HepG2 (cell line): ENCODE results near the gene ZNF813. TPM values are rescaled to one million over a fixed set of nuclear protein-coding genes. Genes with fewer than 3 reads are reported as not detected.

Source experiments
- AHR ChIP-seq: IDR thresholded peaks from 2 replicates; pipeline ENCODE4 v1.6.1; 2018; ENCODE audit warnings: missing genetic modification reagents, missing compliant biosample characterization
- ELF4 ChIP-seq: sonication (generic); formaldehyde crosslinking; IDR thresholded peaks from 2 replicates; pipeline ENCODE4 v1.5.0; 2020; ENCODE audit warnings: missing genetic modification reagents, mild to moderate bottlenecking, moderate library complexity, borderline replicate concordance
- FOXK2 ChIP-seq: fragments of 450-650 bp; IDR thresholded peaks from 2 replicates; pipeline ENCODE4 v1.6.1; 2016
- KLF9 ChIP-seq: IDR thresholded peaks from 2 replicates; pipeline ENCODE4 v1.6.1; 2016; ENCODE audit warnings: low read depth
- MED1 ChIP-seq: sonication (generic); formaldehyde crosslinking; IDR thresholded peaks from 2 replicates; pipeline ENCODE4 v1.4.0; 2020; ENCODE audit warnings: missing genetic modification reagents
- MXD4 ChIP-seq: IDR thresholded peaks from 2 replicates; pipeline ENCODE4 v1.6.1; 2016; ENCODE audit warnings: mild to moderate bottlenecking, missing biosample characterization, missing genetic modification reagents
- PTBP1 ChIP-seq: fragments of 200-400 bp; formaldehyde crosslinking; IDR thresholded peaks from 2 replicates; pipeline ENCODE4 v1.6.1; 2018; ENCODE audit warnings: low read length, low read depth; ENCODE audit not compliant: poor library complexity, severe bottlenecking
- RBFOX2 ChIP-seq: fragments of 200-400 bp; formaldehyde crosslinking; IDR thresholded peaks from 2 replicates; pipeline ENCODE4 v1.6.1; 2017; ENCODE audit warnings: low read depth, mild to moderate bottlenecking, low read length
- SIX4 ChIP-seq: sonication (generic); formaldehyde crosslinking; IDR thresholded peaks from 2 replicates; pipeline ENCODE4 v1.4.0; 2020; ENCODE audit warnings: missing genetic modification reagents
- SNAPC2 ChIP-seq: sonication (generic); formaldehyde crosslinking; IDR thresholded peaks from 2 replicates; pipeline ENCODE4 v1.8.1; 2022; ENCODE audit warnings: mild to moderate bottlenecking, missing genetic modification reagents
- SP140L ChIP-seq: sonication (generic); formaldehyde crosslinking; IDR thresholded peaks from 2 replicates; pipeline ENCODE4 v1.4.0; 2020; ENCODE audit warnings: missing genetic modification reagents, borderline replicate concordance
- TBL1XR1 ChIP-seq: fragments of 150-350 bp; IDR thresholded peaks from 2 replicates; pipeline ENCODE4 v1.6.1; 2014; ENCODE audit warnings: borderline replicate concordance, low read length; ENCODE audit not compliant: partially characterized antibody
- TCF7 ChIP-seq: sonication (generic); IDR thresholded peaks from 2 replicates; pipeline ENCODE4 v1.6.1; 2016; ENCODE audit warnings: antibody characterized with exemption, low read depth
- ZNF12 ChIP-seq: sonication (generic); formaldehyde crosslinking; IDR thresholded peaks from 2 replicates; pipeline ENCODE4 v1.5.0; 2020; ENCODE audit warnings: missing genetic modification reagents
- ZNF207 ChIP-seq: fragments of 450-650 bp; IDR thresholded peaks from 2 replicates; pipeline ENCODE4 v1.6.1; 2016; ENCODE audit warnings: antibody characterized with exemption, borderline replicate concordance
- ZNF292 ChIP-seq: sonication (generic); formaldehyde crosslinking; IDR thresholded peaks from 2 replicates; pipeline ENCODE4 v1.8.1; 2022; ENCODE audit warnings: mild to moderate bottlenecking, low read depth, missing genetic modification reagents, borderline replicate concordance
- ZNF317 ChIP-seq: sonication (generic); formaldehyde crosslinking; IDR thresholded peaks from 2 replicates; pipeline ENCODE4 v1.5.0; 2020; ENCODE audit warnings: mild to moderate bottlenecking, missing genetic modification reagents
- ZNF569 ChIP-seq: sonication (generic); formaldehyde crosslinking; IDR thresholded peaks from 2 replicates; pipeline ENCODE4 v1.5.0; 2020; ENCODE audit warnings: mild to moderate bottlenecking, missing genetic modification reagents, moderate library complexity, borderline replicate concordance
- ZNF607 ChIP-seq: sonication (generic); formaldehyde crosslinking; IDR thresholded peaks from 2 replicates; pipeline ENCODE4 v1.5.1; 2020; ENCODE audit warnings: missing genetic modification reagents, mild to moderate bottlenecking, borderline replicate concordance
- ZZZ3 ChIP-seq: sonication (generic); formaldehyde crosslinking; IDR thresholded peaks from 2 replicates; pipeline ENCODE4 v1.4.0; 2020; ENCODE audit warnings: missing genetic modification reagents, mild to moderate bottlenecking, borderline replicate concordance
- polyA plus RNA-seq, 8 experiments: library from polyadenylated mRNA; depleted of rRNA in 3 of 8; stranded (reverse) in 7 of 8; unstranded in 1 of 8; fragments of >200 nt; fragmentation: Illumina TruSeq in 4 of 8; extraction: Trizol in 4 of 8; gene quantifications; 2 replicates each; pipeline versions ENCODE4 v1.2.1 to v1.2.3, GENCODE V29; 2011 to 2016; ENCODE audit warnings: low read depth in 4 of 8, missing spikeins in 1 of 8, mixed read lengths in 1 of 8; ENCODE audit not compliant: insufficient read depth in 1 of 8
- total RNA-seq, 5 experiments: library from RNA; depleted of rRNA; stranded (reverse); fragments of >200 nt; fragmentation: Illumina TruSeq; extraction: Trizol; gene quantifications; 2 replicates each; pipeline ENCODE4 v1.2.3, GENCODE V29; 2016; ENCODE audit warnings: low read depth in 1 of 5
- TF ChIP-seq, protein P1 (sequence below): sonication (generic); formaldehyde crosslinking; IDR thresholded peaks from 2 replicates; pipeline ENCODE4 v1.5.0; 2020; ENCODE audit warnings: missing genetic modification reagents
- TF ChIP-seq, protein P2 (sequence below): sonication (generic); formaldehyde crosslinking; IDR thresholded peaks from 2 replicates; pipeline ENCODE4 v1.5.0; 2020; ENCODE audit warnings: missing genetic modification reagents, mild to moderate bottlenecking, borderline replicate concordance
- TF ChIP-seq, protein P3 (sequence below): sonication (generic); formaldehyde crosslinking; IDR thresholded peaks from 2 replicates; pipeline ENCODE4 v1.4.0; 2020; ENCODE audit warnings: missing genetic modification reagents

Gene ZNF813
- total and polyA plus RNA-seq, 2 of the 13 experiments (the other 11 are each of a cell fraction or from before 2014, with no cell fraction given): 2.1 to 8.9 TPM

DNA sequence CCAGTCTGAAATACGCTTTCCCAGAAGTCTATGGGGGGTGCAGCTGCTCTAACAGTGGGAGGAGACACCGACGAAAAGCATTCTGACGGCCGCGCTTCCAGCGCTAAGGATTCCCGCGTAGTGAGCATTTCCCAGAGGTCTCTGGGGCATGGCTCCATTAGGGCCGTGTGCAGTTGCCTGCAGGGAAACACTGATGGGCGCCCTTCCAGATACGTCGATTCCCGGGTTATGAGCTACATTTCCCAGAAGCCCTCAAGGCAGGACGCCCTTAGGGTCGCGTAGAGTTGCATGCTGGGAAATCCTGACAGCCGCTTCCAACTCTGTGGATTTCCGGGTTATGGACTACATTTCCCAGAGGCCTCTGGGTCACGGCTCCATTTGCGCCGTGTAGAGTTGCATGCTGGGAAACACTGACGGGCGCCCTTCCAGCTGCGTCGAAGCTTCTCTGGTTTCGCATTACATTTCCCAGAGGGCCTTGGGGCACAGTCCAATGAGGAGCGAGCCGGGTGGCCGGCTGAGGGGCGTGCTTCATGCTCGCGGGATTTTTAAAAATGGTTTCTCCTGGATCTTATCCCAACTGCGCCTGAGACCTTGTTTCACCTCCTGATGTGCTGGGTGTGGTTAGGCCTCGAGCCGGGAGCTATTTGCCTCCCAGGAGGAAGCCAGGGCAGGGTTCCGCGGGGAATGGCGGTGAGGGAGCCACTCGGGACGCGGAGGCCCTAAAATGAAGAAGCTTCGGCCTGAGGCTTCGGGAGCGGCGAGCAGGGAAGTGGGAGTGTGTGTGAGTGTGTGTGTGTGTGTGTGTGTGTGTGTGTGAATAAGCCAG lies 53.2 kb downstream of the ZNF813 start (continued):
- TF ChIP-seq AHR (CRISPR knock-in tag) (no peak), FOXK2 (no peak), RBFOX2 (no peak), MXD4 (CRISPR knock-in tag) (peak; percentile 69; the same call in 1 of the 2 replicates), TCF7 (no peak), ZNF317 (CRISPR knock-in tag) (no peak), PTBP1 (no peak), KLF9 (CRISPR knock-in tag) (no peak), ELF4 (CRISPR knock-in tag) (no peak), TBL1XR1 (no peak), ZNF292 (CRISPR knock-in tag) (no peak), MED1 (CRISPR knock-in tag) (0 out of 2 replicates have a peak, but pooled peaks have one; percentile 9), ZNF12 (CRISPR knock-in tag) (no peak), SNAPC2 (CRISPR knock-in tag) (0 out of 2 replicates have a peak, but pooled peaks have one; percentile 7), ZNF207 (no peak), ZNF569 (CRISPR knock-in tag) (no peak), ZZZ3 (CRISPR knock-in tag) (no peak), ZNF607 (CRISPR knock-in tag) (no peak; the same call in 1 of the 2 replicates), SP140L (no peak), SIX4 (CRISPR knock-in tag) (peak; percentile 98)
- TF ChIP-seq, protein P1, sequence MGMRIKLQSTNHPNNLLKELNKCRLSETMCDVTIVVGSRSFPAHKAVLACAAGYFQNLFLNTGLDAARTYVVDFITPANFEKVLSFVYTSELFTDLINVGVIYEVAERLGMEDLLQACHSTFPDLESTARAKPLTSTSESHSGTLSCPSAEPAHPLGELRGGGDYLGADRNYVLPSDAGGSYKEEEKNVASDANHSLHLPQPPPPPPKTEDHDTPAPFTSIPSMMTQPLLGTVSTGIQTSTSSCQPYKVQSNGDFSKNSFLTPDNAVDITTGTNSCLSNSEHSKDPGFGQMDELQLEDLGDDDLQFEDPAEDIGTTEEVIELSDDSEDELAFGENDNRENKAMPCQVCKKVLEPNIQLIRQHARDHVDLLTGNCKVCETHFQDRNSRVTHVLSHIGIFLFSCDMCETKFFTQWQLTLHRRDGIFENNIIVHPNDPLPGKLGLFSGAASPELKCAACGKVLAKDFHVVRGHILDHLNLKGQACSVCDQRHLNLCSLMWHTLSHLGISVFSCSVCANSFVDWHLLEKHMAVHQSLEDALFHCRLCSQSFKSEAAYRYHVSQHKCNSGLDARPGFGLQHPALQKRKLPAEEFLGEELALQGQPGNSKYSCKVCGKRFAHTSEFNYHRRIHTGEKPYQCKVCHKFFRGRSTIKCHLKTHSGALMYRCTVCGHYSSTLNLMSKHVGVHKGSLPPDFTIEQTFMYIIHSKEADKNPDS (CRISPR knock-in tag): no peak
- TF ChIP-seq, protein P2, sequence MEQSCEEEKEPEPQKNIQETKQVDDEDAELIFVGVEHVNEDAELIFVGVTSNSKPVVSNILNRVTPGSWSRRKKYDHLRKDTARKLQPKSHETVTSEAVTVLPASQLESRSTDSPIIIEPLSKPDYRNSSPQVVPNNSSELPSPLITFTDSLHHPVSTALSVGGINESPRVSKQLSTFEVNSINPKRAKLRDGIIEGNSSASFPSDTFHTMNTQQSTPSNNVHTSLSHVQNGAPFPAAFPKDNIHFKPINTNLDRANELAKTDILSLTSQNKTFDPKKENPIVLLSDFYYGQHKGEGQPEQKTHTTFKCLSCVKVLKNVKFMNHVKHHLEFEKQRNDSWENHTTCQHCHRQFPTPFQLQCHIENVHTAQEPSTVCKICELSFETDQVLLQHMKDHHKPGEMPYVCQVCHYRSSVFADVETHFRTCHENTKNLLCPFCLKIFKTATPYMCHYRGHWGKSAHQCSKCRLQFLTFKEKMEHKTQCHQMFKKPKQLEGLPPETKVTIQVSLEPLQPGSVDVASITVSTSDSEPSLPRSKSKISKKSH (CRISPR knock-in tag): no peak
- TF ChIP-seq, protein P3, sequence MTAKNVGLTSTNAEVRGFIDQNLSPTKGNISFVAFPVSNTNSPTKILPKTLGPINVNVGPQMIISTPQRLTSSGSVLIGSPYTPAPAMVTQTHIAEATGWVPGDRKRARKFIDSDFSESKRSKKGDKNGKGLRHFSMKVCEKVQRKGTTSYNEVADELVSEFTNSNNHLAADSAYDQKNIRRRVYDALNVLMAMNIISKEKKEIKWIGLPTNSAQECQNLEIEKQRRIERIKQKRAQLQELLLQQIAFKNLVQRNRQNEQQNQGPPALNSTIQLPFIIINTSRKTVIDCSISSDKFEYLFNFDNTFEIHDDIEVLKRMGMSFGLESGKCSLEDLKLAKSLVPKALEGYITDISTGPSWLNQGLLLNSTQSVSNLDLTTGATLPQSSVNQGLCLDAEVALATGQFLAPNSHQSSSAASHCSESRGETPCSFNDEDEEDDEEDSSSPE (CRISPR knock-in tag): peak; percentile 96
